ENCODE data around the gene LRRC28. TPM values are rescaled to one million over a fixed set of nuclear protein-coding genes. Genes with fewer than 3 reads are reported as not detected.

The LRRC28 gene
- total and polyA plus RNA-seq, 8 donors = 4.5 to 24.9 (median 15.2) TPM

- intact Hi-C loops (cut with DNase I) = no loop called here
- ATAC-seq (no peak), FAIRE-seq (no peak), DNase-seq (no peak)
- peaks cover 6 to 29% (median 7%) of the 10 kb centered on the region in 3 donors for H3K4me1 ChIP-seq
- H3K9me3 ChIP-seq = no peaks in the 10 kb centered on the region
- 62 to 67% methylated on average over 7 of the region's 7 CpGs for WGBS, 2 donors
- no peaks in the 10 kb centered on the region for H3K27me3 ChIP-seq
- H3K27ac ChIP-seq = no peak overlapping the region
- TF ChIP-seq CTCF (IDR thresholded peaks at IDR 0.05) = no peak
- H3K36me3 ChIP-seq = no peaks in the 10 kb centered on the region
- H3K4me3 ChIP-seq = peak overlapping the region in 3 of 4 donors; percentile 16 to 74 (median 37)
These were observed 3.1 kb upstream of the LRRC28 start for GRCh38 chr15:99248000-99248715.

- intact Hi-C loops (cut with DNase I) = no loop called here
- no peaks in the 10 kb centered on the region for H3K9me3 ChIP-seq
- no peaks in the 10 kb centered on the region for H3K36me3 ChIP-seq
- ATAC-seq = peak; percentile 33 to 61 (median 58)
- peak in 3 of 6 donors; percentile 31 to 45 (median 44) for DNase-seq
- no peaks in the 10 kb centered on the region for H3K27me3 ChIP-seq
- no peak for TF ChIP-seq CTCF (IDR thresholded peaks at IDR 0.05)
- H3K27ac ChIP-seq = peak within 1 kb of the TSS; percentile 58 to 94 (median 82)
- peaks cover 6 to 36% (median 7%) of the 10 kb centered on the region in 3 donors for H3K4me1 ChIP-seq
- WGBS, 2 donors = 1% methylated on average over 14 of the region's 14 CpGs
- H3K4me3 ChIP-seq = peak within 1 kb of the TSS; percentile 37 to 86 (median 60)
- FAIRE-seq = peak; percentile 97
These were observed 1.9 kb upstream of the LRRC28 start, which contains the start of gene TTC23 for GRCh38 chr15:99249270-99249841. Gene TTC23 (minus strand): TSS chr15:99249581. CDS start chr15:99228712, 20,869 bp downstream.

- Histone ChIP-seq H3K4me3 (peak overlapping the region in 3 of 4 donors; percentile 37 to 86 (median 74)), H3K27ac (peak overlapping the region in 3 of 4 donors; percentile 71 to 94 (median 93))
- intact Hi-C loops (cut with DNase I) = no loop called here
These were observed 1.3 kb upstream of the LRRC28 start for GRCh38 chr15:99250001-99250400.

GRCh38 chr15:99250494-99250856 lies 806 bp upstream of the LRRC28 start:
- no peaks in the 10 kb centered on the region for H3K9me3 ChIP-seq
- peak overlapping the region; percentile 58 to 94 (median 82) for H3K27ac ChIP-seq
- no peak for TF ChIP-seq CTCF (IDR thresholded peaks at IDR 0.05)
- H3K27me3 ChIP-seq = no peaks in the 10 kb centered on the region
- intact Hi-C loops (cut with DNase I) = no loop called here
- H3K4me3 ChIP-seq = peak overlapping the region; percentile 37 to 86 (median 60)
- FAIRE-seq (no peak), ATAC-seq (no peak), DNase-seq (no peak)
- H3K4me1 ChIP-seq = peaks cover 6 to 40% (median 14%) of the 10 kb centered on the region in 3 donors
- 5 to 6% methylated on average over 7 of the region's 7 CpGs for WGBS, 2 donors
- H3K36me3 ChIP-seq = no peaks in the 10 kb centered on the region

More at GRCh38 chr15:99250001-99250400, 1.3 kb upstream of the LRRC28 start:
- Histone ChIP-seq H3K9me3 (no peaks in the 10 kb centered on the region), H3K36me3 (no peaks in the 10 kb centered on the region), H3K27me3 (no peaks in the 10 kb centered on the region), H3K4me1 (peaks cover 6 to 40% (median 11%) of the 10 kb centered on the region in 3 donors)
- 15 to 16% methylated on average over 4 of the region's 4 CpGs for WGBS, 2 donors
- no peak for ATAC-seq
- no peak for TF ChIP-seq CTCF (IDR thresholded peaks at IDR 0.05)
- peak; percentile 5 for FAIRE-seq
- DNase-seq = no peak
